Nephron progenitor cell (in vitro differentiated cells): ENCODE results near the gene CGB5.
"Not testable (repeated sequence)": the region's sequence is repeated elsewhere in the genome, so short reads cannot be mapped to it uniquely, and the experiment has no call there.

Experiments used
- DNase-seq: peaks from one replicate; pipeline ENCODE4 v3.0.0; 2021
- H3K27ac Mint-ChIP-seq: 2 replicates; pipeline ENCODE4 v1.8.0; 2021; ENCODE audit warnings: mild to moderate bottlenecking, moderate library complexity, mixed read lengths
- H3K27me3 Mint-ChIP-seq: 2 replicates; pipeline ENCODE4 v1.8.0; 2021; ENCODE audit warnings: mild to moderate bottlenecking, low read depth, mixed read lengths; ENCODE audit not compliant: poor library complexity
- H3K36me3 Mint-ChIP-seq: 2 replicates; pipeline ENCODE4 v1.8.0; 2021; ENCODE audit warnings: low read depth, mixed read lengths
- H3K4me1 Mint-ChIP-seq: 2 replicates; pipeline ENCODE4 v1.8.0; 2021; ENCODE audit warnings: mixed read lengths
- H3K4me3 Mint-ChIP-seq: 2 replicates; pipeline ENCODE4 v1.8.0; 2021; ENCODE audit warnings: mild to moderate bottlenecking, moderate library complexity, mixed read lengths
- H3K9me3 Mint-ChIP-seq: 2 replicates; pipeline ENCODE4 v1.8.0; 2021; ENCODE audit warnings: mild to moderate bottlenecking, moderate library complexity, mixed read lengths
- CTCF ChIP-seq: fragments of 200-600 bp; sonication (generic); IDR thresholded peaks from 2 replicates; pipeline ENCODE4 v1.5.0; 2021; ENCODE audit warnings: antibody characterized with exemption

The CGB5 gene

GRCh38 chr19:49043548-49043947 lies at the start of gene CGB5:
Gene CGB5, plus strand, starts transcription at chr19:49043848. Its CDS starts 362 bp downstream, at chr19:49044210.
- H3K36me3 Mint-ChIP-seq, H3K9me3 Mint-ChIP-seq, H3K27me3 Mint-ChIP-seq, DNase-seq, H3K4me3 Mint-ChIP-seq, H3K4me1 Mint-ChIP-seq, H3K27ac Mint-ChIP-seq: not testable (repeated sequence)

GRCh38 chr19:48994035-48994386 lies 49.6 kb upstream of the CGB5 start:
- no peak for DNase-seq
- TF ChIP-seq CTCF = no peak
- peaks cover 43% of the 10 kb centered on the region for H3K4me1 Mint-ChIP-seq
- H3K9me3 Mint-ChIP-seq = no peaks in the 10 kb centered on the region
- H3K36me3 Mint-ChIP-seq = peaks cover 18% of the 10 kb centered on the region
- H3K27ac Mint-ChIP-seq = peak overlapping the region; percentile 96
- H3K4me3 Mint-ChIP-seq = peak overlapping the region; percentile 98
- H3K27me3 Mint-ChIP-seq = no peaks in the 10 kb centered on the region

GRCh38 chr19:48997972-48998371 lies 45.7 kb upstream of the CGB5 start:
- no peaks in the 10 kb centered on the region for H3K9me3 Mint-ChIP-seq
- peak; percentile 54 for TF ChIP-seq CTCF
- H3K36me3 Mint-ChIP-seq = peaks cover 14% of the 10 kb centered on the region
- no peaks in the 10 kb centered on the region for H3K27me3 Mint-ChIP-seq
- no peak overlapping the region for H3K4me3 Mint-ChIP-seq
- peak; percentile 75 for DNase-seq
- H3K27ac Mint-ChIP-seq = no peak overlapping the region
- H3K4me1 Mint-ChIP-seq = peaks cover 21% of the 10 kb centered on the region

GRCh38 chr19:48999481-49000325 lies 43.9 kb upstream of the CGB5 start:
- peak; percentile 80 for DNase-seq
- peaks cover 8% of the 10 kb centered on the region for H3K4me1 Mint-ChIP-seq
- no peaks in the 10 kb centered on the region for H3K9me3 Mint-ChIP-seq
- peak overlapping the region; percentile 74 for H3K27ac Mint-ChIP-seq
- no peak overlapping the region for H3K4me3 Mint-ChIP-seq
- peaks cover 31% of the 10 kb centered on the region for H3K36me3 Mint-ChIP-seq
- H3K27me3 Mint-ChIP-seq = no peaks in the 10 kb centered on the region
- TF ChIP-seq CTCF = peak; percentile 74

GRCh38 chr19:49004133-49004532 lies 39.5 kb upstream of the CGB5 start:
- no peaks in the 10 kb centered on the region for H3K9me3 Mint-ChIP-seq
- H3K36me3 Mint-ChIP-seq = peaks cover 50% of the 10 kb centered on the region
- TF ChIP-seq CTCF = no peak
- H3K4me3 Mint-ChIP-seq = no peak overlapping the region
- no peaks in the 10 kb centered on the region for H3K27me3 Mint-ChIP-seq
- H3K4me1 Mint-ChIP-seq = no peaks in the 10 kb centered on the region
- DNase-seq = no peak
- H3K27ac Mint-ChIP-seq = no peak overlapping the region

- Mint-ChIP-seq H3K27me3 (no peaks in the 10 kb centered on the region), H3K36me3 (peaks cover 44% of the 10 kb centered on the region), H3K9me3 (no peaks in the 10 kb centered on the region), H3K4me3 (no peak overlapping the region), H3K4me1 (no peaks in the 10 kb centered on the region), H3K27ac (no peak overlapping the region)
- DNase-seq = no peak
- TF ChIP-seq CTCF = no peak
These were observed 38.6 kb upstream of the CGB5 start for GRCh38 chr19:49004964-49005614.
